Lower leg skin (tissue), 3 donors: ENCODE data around the gene HNRNPA0.

Experiments used
- POLR2A ChIP-seq, 2 donors: fragments of 450-650 bp; IDR thresholded peaks; one replicate each; pipeline ENCODE4 v1.6.1; 2016 to 2017; ENCODE audit warnings: antibody characterized with exemption in 2 of 2, mild to moderate bottlenecking in 1 of 2, moderate library complexity in 1 of 2
- TF ChIP-seq, protein P1 (sequence below), 3 donors: fragments of 450-650 bp; IDR thresholded peaks; one replicate each; pipeline ENCODE4 v1.5.1; 2016; ENCODE audit warnings: antibody characterized with exemption in 3 of 3, mild to moderate bottlenecking in 3 of 3, moderate library complexity in 2 of 3

DNA sequence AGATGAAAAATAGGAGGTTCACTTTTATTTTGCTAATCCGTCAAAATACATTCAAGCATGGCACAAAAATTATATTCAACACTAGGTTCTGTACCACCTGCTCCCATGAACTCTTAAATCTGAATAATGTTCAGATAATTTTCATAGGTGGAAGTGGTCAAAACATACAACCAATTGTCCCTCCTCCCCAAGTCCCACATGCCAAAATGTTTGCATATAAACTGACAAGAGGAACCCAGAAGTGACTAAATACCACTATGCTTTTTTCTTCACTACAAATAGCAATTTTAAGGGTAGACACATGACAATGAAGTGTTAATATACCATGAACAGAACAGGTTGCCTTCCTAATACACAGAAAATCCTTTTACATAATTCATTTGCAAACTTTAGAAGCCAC, 3.7 kb downstream of the HNRNPA0 start:
- TF ChIP-seq, protein P1, sequence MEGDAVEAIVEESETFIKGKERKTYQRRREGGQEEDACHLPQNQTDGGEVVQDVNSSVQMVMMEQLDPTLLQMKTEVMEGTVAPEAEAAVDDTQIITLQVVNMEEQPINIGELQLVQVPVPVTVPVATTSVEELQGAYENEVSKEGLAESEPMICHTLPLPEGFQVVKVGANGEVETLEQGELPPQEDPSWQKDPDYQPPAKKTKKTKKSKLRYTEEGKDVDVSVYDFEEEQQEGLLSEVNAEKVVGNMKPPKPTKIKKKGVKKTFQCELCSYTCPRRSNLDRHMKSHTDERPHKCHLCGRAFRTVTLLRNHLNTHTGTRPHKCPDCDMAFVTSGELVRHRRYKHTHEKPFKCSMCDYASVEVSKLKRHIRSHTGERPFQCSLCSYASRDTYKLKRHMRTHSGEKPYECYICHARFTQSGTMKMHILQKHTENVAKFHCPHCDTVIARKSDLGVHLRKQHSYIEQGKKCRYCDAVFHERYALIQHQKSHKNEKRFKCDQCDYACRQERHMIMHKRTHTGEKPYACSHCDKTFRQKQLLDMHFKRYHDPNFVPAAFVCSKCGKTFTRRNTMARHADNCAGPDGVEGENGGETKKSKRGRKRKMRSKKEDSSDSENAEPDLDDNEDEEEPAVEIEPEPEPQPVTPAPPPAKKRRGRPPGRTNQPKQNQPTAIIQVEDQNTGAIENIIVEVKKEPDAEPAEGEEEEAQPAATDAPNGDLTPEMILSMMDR (IDR thresholded peaks at IDR 0.05) = no peak
- no peak for TF ChIP-seq POLR2A (IDR thresholded peaks at IDR 0.05)
